Activated T-helper 1 cell treated with anti-CD3 and anti-CD28 coated beads, Interleukin-12 subunit alpha, Interleukin-12 subunit beta, Interleukin-2, Interleukin-4 antibody, amounts not matched to agents 30 ng/mL and 10 ng/mL and 1 ng/mL, durations not matched to agents 14 hours and 24 hours and 36 hours (primary cell): Measurements from ENCODE around the gene ATR. TPM values are rescaled to one million over a fixed set of nuclear protein-coding genes. Genes with fewer than 3 reads are reported as not detected.
"Not testable (repeated sequence)": the region's sequence is repeated elsewhere in the genome, so short reads cannot be mapped to it uniquely, and the experiment has no call there.

Source experiments
- DNase-seq: peaks from one replicate; pipeline ENCODE4 v3.0.0; 2021; ENCODE audit warnings: low spot score
- H3K27ac Mint-ChIP-seq: one replicate; pipeline ENCODE4 v1.8.0; 2021; ENCODE audit warnings: mild to moderate bottlenecking, mixed read lengths
- H3K27me3 Mint-ChIP-seq: one replicate; pipeline ENCODE4 v1.8.0; 2022; ENCODE audit warnings: mild to moderate bottlenecking, moderate library complexity, mixed read lengths; ENCODE audit not compliant: insufficient read depth
- H3K36me3 Mint-ChIP-seq: one replicate; pipeline ENCODE4 v1.8.0; 2021; ENCODE audit warnings: low read depth, mixed read lengths
- H3K4me1 Mint-ChIP-seq: one replicate; pipeline ENCODE4 v1.8.0; 2021; ENCODE audit warnings: low read depth, mixed read lengths
- H3K4me3 Mint-ChIP-seq: one replicate; pipeline ENCODE4 v1.8.0; 2021; ENCODE audit warnings: mild to moderate bottlenecking, moderate library complexity, mixed read lengths
- H3K9me3 Mint-ChIP-seq: one replicate; pipeline ENCODE4 v1.8.0; 2021; ENCODE audit warnings: mixed read lengths
- intact Hi-C: fragments of 100-400 bp; cut with micrococcal nuclease; formaldehyde crosslinking; loops from one replicate; pipeline ENCODE4 v1.15.1; 2024
- total RNA-seq: library from RNA; stranded (reverse); gene quantifications from 2 replicates; pipeline ENCODE4 v1.2.3, GENCODE V29; 2022

ATR gene
- total RNA-seq, 1 donor from 2014 or later, result 27.0 TPM

DNA sequence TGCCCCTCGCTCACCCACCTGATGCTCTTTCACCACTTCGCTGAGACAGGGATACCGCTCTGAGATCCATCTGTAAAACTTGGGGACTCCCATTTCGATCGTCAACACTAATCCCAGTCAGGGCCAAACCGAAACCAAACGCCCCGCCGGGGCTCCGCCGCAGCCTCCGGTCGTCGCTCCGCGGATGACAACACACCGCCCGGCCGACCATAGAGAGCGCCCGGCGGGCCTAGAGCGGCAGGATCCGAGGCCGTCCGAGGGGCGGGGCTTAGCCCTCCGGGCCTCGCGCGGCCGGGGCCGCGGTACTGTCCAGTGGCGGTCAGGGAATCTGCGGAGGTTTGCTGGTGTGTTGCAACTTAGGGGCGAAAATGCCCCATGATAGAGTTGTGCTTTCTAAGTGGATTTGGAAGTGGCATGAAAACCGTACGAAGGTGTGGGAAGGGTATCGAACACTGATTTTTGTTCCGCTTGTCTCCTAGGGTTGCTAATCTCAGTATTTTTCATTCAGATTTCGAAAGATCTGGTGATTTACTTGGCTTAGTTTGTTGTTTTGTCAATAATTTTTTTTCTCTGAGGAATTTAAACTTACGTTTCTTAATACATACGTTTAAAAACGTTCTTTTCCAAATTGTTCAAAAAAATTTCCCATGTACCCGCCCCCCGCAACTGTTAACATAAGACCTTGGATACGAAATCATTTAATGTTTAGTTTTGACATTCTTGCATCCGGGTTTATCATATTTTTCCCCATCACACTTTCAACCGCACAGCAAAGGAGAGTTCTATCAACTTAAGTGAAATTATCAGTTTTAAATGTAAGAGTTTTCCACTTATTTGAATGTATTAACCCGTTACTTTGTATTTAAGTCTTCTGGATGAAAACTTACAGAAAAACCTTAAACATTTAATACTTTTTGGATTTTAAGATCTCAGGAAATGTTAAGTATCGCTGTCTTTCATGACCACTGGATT, 130.4 kb downstream of the ATR start, which contains the start of gene XRN1:
XRN1 (minus strand) TSS at position 186 of the 972 bp plus-strand sequence; CDS start at position 93, 93 bp downstream.
- peak within 1 kb of the TSS; percentile 99 for H3K27ac Mint-ChIP-seq
- H3K4me1 Mint-ChIP-seq, result peaks cover 44% of the 10 kb centered on the region
- H3K4me3 Mint-ChIP-seq, result peak within 1 kb of the TSS; percentile 99
- H3K27me3 Mint-ChIP-seq, result no peaks in the 10 kb centered on the region
- intact Hi-C loops, result loop anchor here (1.0 to 5.0 kb wide), 15 partner anchors 15 to 1524 kb away; partner anchors contain the start of genes ATR, DIPK2A, GK5 and PLS1
- H3K36me3 Mint-ChIP-seq, result peaks cover 29% of the 10 kb centered on the region
- no peaks in the 10 kb centered on the region for H3K9me3 Mint-ChIP-seq
- peak; percentile 94 for DNase-seq

DNA sequence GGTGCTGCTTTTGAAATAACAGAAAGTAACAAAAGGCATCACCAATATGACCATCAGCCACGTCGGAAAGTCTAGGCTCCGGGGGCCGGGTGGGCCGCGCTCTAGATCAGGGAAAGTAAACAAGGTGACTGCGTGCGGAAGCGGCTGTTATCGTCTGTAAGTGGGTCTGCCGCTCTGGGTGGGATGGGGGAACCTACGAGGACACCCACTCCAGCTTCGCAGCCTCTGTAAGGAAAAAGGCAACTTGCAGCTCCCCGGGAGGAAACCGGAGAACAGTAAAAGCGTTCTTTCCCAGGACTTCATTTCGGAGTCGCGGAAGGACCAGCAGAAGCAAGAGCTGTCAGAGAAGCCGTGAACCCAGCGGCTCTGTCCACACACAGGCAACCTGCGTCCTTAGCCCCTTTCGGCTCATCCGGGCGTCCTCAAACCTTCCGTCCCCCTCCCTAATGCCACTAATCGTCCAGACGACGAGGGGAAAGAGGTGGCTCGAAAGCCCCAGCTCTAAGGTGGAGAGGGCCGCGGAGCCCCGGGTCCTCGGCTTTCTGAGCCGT, 131.2 kb downstream of the ATR start:
- peak; percentile 30 for DNase-seq
- intact Hi-C loops, result loop anchor here (1.0 to 5.0 kb wide), 14 partner anchors 15 to 1525 kb away; partner anchors contain the start of genes ATR, DIPK2A, GK5 and PLS1
- Mint-ChIP-seq H3K27me3 (no peaks in the 10 kb centered on the region), H3K4me1 (peaks cover 47% of the 10 kb centered on the region), H3K27ac (peak overlapping the region; percentile 99), H3K4me3 (peak overlapping the region; percentile 99), H3K36me3 (peaks cover 29% of the 10 kb centered on the region), H3K9me3 (no peaks in the 10 kb centered on the region)

DNA sequence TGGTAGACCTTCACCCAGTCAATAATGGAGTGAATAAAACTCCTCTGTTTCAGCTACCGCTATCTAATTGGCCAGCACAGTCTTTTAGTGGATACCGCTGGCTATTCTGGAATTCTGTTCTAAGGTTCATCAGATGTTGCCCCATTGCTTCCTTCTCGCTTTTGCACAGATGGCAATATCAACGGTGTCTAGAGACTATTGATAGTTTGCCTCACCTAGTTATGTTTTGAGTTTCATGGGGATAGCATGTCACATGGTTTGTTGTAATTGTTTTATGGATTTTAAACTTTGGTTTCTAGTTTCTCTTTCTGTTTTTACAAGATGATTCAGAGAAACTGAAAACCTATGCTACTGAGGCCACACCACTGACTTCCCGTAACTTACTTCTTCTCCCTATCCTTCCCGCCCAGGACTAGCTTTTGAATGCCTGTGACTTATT, 132.7 kb downstream of the ATR start:
- H3K4me1 Mint-ChIP-seq, result peaks cover 47% of the 10 kb centered on the region
- peak overlapping the region; percentile 99 for H3K27ac Mint-ChIP-seq
- H3K36me3 Mint-ChIP-seq, result peaks cover 29% of the 10 kb centered on the region
- DNase-seq, result peak; percentile 27
- H3K27me3 Mint-ChIP-seq, result no peaks in the 10 kb centered on the region
- H3K9me3 Mint-ChIP-seq, result no peaks in the 10 kb centered on the region
- H3K4me3 Mint-ChIP-seq, result peak overlapping the region; percentile 99
- intact Hi-C loops, result loop anchor here (1.0 to 5.0 kb wide), 14 partner anchors 13 to 1526 kb away; partner anchors contain the start of genes DIPK2A, GK5, RASA2 and RNF7

DNA sequence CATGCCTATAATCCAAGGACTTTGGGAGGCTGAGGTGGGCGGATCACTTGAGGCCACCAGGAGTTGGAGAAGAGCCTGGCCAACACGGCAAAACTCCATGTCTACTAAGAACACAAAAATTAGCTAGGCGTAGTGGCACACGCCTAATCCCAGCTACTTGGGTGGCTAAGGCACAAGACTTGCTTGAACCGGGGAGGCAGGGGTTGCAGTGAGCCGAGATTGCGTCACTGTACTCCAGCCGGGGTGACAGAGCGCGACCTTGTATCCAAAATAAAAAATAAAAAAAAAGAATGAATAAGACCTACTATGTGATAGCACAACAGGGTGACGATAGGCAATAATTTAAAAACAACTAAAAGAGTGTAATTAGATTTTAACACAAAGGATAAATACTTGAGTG, 134.2 kb downstream of the ATR start:
- Mint-ChIP-seq H3K27ac (no peak overlapping the region), H3K9me3 (no peaks in the 10 kb centered on the region), H3K4me1 (peaks cover 47% of the 10 kb centered on the region), H3K4me3 (no peak overlapping the region), H3K27me3 (no peaks in the 10 kb centered on the region), H3K36me3 (peaks cover 26% of the 10 kb centered on the region)
- intact Hi-C loops, result no loop called here
- DNase-seq, result no peak

DNA sequence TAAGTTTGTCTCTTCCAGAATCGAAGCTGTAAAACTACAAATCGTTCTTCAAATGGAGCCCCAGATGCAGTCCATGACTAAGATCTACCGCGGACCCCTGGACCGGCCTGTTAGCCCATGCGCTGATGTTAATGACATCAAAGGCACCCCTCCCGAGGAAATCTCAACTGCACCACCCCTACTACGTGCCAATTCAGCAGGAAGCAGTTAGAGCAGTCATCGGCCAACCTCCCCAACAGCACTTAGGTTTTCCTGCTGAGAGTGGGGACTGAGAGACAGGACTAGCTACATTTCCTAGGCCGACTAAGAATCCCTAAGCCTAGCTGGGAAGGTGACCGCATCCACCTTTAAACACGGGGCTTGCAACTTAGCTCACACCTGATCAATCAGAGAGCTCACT, 135.5 kb downstream of the ATR start:
- H3K9me3 Mint-ChIP-seq, H3K4me3 Mint-ChIP-seq, H3K27me3 Mint-ChIP-seq, intact Hi-C loops, DNase-seq, H3K27ac Mint-ChIP-seq: not testable (repeated sequence)
- Mint-ChIP-seq H3K4me1 (peaks cover 47% of the 10 kb centered on the region), H3K36me3 (peaks cover 26% of the 10 kb centered on the region)

DNA sequence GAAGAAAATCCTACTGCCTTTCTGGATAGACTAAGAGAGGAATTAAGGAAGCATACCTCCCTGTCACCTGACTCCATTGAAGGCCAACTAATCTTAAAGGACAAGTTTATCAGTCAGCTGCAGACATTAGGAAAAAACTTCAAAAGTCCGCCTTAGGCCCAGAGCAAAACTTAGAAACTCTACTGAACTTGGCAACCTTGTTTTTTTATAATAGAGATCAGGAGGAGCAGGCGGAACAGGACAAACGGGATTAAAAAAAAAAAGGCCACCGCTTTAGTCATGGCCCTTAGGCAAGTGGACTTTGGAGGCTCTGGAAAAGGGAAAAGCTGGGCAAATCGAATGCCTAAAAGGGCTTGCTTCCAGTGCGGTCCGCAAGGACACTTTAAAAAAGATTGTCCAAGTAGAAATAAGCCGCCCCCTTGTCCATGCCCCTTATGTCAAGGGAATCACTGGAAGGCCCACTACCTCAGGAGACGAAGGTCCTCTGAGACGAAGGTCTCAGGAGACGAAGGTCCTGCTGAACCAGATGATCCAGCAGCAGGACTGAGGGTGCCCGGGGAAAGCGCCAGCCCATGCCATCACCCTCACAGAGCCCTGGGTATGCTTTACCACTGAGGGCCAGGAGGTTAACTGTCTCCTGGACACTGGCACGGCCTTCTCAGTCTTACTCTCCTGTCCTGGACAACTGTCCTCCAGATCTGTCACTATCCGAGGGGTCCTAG, 138.9 kb downstream of the ATR start:
- intact Hi-C loops, H3K9me3 Mint-ChIP-seq, H3K4me3 Mint-ChIP-seq, H3K27ac Mint-ChIP-seq, DNase-seq, H3K36me3 Mint-ChIP-seq, H3K27me3 Mint-ChIP-seq: not testable (repeated sequence)
- H3K4me1 Mint-ChIP-seq, result peaks cover 34% of the 10 kb centered on the region

DNA sequence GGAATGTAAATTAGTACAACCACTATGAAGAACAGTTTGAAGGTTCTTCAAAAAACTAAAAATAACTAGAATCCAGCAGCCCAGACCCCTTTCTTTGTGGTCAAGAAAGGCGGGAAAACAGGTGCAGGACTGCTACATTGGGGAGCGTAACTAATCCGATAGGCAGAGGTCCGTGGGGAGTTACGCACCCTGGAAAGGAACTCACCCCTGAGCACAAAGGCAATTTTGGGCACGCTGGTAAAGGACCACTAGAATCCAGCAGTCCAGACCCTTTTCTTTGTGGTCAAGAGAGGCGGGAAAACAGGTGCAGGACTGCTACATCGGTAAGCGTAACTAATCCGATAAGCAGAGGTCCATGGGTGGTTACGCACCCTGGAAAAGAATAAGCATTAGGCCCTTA, 140.4 kb downstream of the ATR start:
- H3K36me3 Mint-ChIP-seq, intact Hi-C loops, H3K9me3 Mint-ChIP-seq, H3K27ac Mint-ChIP-seq, H3K4me3 Mint-ChIP-seq, DNase-seq, H3K27me3 Mint-ChIP-seq: not testable (repeated sequence)
- peaks cover 24% of the 10 kb centered on the region for H3K4me1 Mint-ChIP-seq

DNA sequence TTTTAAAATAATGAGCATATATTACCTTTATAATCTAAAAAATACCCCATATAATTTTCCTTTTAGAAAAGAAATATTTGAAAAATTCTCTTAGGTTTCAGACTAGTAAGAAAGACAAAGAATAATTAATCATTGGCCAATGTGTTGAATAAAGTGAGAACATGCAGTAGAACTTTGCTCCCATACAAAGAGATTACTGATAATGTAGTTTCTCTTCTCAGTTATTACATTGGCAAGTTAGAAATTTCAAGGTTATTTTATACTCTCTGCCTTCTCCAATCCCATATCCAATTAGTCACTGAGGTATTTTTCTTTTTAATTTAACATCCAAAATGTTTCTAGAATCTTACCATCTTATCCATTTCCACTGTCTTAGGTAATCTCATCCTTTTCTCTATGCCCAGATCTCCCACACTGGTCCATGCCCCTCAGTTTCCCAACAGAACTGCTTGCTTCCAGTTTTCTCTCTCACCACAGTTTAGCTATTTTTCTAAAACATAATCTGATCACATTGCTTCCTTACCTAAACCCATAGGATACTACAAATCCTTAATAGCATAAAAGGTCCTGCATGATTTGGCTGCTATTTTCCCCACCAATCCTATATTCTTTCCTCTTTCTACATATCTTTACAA, 141.5 kb downstream of the ATR start:
- DNase-seq, result no peak
- no peaks in the 10 kb centered on the region for H3K27me3 Mint-ChIP-seq
- intact Hi-C loops, result no loop called here
- no peak overlapping the region for H3K27ac Mint-ChIP-seq
- peaks cover 21% of the 10 kb centered on the region for H3K4me1 Mint-ChIP-seq
- no peak overlapping the region for H3K4me3 Mint-ChIP-seq
- H3K36me3 Mint-ChIP-seq, result peaks cover 7% of the 10 kb centered on the region
- no peaks in the 10 kb centered on the region for H3K9me3 Mint-ChIP-seq

DNA sequence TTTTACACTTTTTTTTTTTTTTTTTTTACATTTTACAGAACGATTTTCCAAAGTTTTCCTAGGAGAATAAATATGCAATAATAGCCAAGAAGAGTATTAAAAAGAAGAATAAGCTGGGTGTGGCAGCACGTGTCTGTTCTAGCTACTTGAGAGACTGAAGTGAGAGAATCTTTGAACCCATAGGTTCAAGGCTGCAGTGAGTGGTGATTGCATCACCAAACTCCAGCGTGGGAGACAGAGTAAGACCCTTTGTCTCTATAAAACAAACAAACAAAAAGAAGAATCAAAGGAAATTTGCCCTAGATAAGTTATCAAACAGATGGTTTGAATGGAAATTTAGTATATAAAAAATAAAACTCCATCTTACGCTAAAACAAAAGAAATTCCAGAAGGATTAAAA, 144.0 kb downstream of the ATR start:
- intact Hi-C loops, result no loop called here
- Mint-ChIP-seq H3K9me3 (no peaks in the 10 kb centered on the region), H3K36me3 (peaks cover 19% of the 10 kb centered on the region)

DNA sequence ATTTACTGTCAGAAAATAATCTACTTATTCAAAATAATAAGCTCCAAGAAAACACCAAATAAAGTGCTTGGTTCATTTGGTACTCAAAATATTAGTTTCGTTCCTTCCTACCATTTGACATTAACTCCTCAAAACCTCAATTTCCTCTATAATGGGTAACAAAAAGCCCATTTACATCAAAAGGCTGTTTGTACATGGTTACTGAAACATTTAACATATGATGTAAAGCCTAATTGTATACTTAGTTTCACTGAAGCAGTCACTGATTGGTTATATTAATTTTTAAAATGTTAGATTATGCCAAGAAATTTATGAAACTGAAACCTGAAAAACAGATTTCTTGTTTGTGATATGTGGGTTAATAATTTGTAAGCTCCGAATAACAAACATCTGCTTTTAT, 145.4 kb downstream of the ATR start:
- no peak overlapping the region for H3K4me3 Mint-ChIP-seq

More for the DNA sequence above, 144.0 kb downstream of the ATR start:
- Mint-ChIP-seq H3K4me1 (peaks cover 33% of the 10 kb centered on the region), H3K27ac (no peak overlapping the region), H3K27me3 (no peaks in the 10 kb centered on the region), H3K4me3 (no peak overlapping the region)
- no peak for DNase-seq

DNA sequence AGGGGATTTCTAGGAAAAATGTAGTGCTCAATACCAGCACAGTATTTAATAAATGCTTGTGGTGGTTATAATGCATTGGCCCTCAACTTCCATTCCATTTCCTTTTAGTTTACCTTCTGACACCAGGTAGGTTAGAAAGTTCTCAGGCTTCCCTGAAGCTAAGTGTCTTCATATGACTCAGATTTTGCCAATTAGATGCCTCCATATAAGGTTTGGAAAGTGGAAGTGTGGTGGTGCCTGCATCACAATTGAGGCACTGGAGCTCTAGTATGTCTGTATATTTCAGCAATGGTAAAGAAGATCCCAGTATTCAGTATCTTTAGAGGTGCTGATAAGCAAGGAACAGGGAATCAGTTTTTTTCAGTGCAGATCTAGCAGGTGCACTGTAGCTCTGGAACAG, 149.0 kb downstream of the ATR start:
- H3K9me3 Mint-ChIP-seq, result no peaks in the 10 kb centered on the region
- H3K4me3 Mint-ChIP-seq, result no peak overlapping the region
- peak overlapping the region; percentile 24 for H3K27ac Mint-ChIP-seq
- no peak for DNase-seq
- H3K4me1 Mint-ChIP-seq, result peaks cover 21% of the 10 kb centered on the region
- no peaks in the 10 kb centered on the region for H3K27me3 Mint-ChIP-seq
- intact Hi-C loops, result no loop called here
- H3K36me3 Mint-ChIP-seq, result peaks cover 33% of the 10 kb centered on the region

More for the DNA sequence above, 145.4 kb downstream of the ATR start:
- no peaks in the 10 kb centered on the region for H3K9me3 Mint-ChIP-seq
- intact Hi-C loops, result loop anchor here (2.0 kb wide), 1 partner anchor 14 kb away; no protein-coding TSS in a partner anchor
- H3K4me1 Mint-ChIP-seq, result peaks cover 33% of the 10 kb centered on the region
- H3K27me3 Mint-ChIP-seq, result no peaks in the 10 kb centered on the region
- H3K36me3 Mint-ChIP-seq, result peaks cover 29% of the 10 kb centered on the region
- no peak overlapping the region for H3K27ac Mint-ChIP-seq
- DNase-seq, result no peak

DNA sequence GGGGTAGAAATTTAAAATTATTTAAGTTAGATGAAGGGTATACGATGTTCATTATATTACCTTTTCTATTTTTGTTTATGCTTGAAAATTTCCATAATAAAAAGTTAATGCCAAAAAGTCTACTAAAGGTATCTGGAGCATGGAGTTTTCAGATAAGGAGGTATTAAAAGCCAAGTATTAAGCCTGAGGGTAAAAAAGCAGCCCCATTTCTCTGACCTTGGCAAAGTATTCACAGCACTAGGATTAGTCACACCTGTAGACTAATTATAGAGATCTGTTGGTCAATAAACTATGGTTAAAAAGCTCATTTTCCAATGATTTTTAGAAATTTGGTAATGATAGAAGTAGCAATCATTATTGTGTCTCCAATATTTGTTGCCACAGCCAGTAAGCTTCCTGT, 153.8 kb downstream of the ATR start:
- H3K9me3 Mint-ChIP-seq, result no peaks in the 10 kb centered on the region
- no peak for DNase-seq
- no peaks in the 10 kb centered on the region for H3K27me3 Mint-ChIP-seq
- intact Hi-C loops, result no loop called here
- peaks cover 30% of the 10 kb centered on the region for H3K36me3 Mint-ChIP-seq
- H3K27ac Mint-ChIP-seq, result no peak overlapping the region
- peaks cover 20% of the 10 kb centered on the region for H3K4me1 Mint-ChIP-seq
- no peak overlapping the region for H3K4me3 Mint-ChIP-seq
